CD8-positive, alpha-beta memory T cell (primary cell): ENCODE data around the gene HJURP. TPM values are rescaled to one million over a fixed set of nuclear protein-coding genes. Genes with fewer than 3 reads are reported as not detected.

Experiments
- CTCF ChIA-PET: fragments of 350-600 bp; sonication (Branson Sonifier 250); formaldehyde crosslinking; loops from one replicate; lab custom pipeline; 2021; ENCODE audit warnings: antibody characterized with exemption; lab: Charles Lee
- POLR2A ChIA-PET: fragments of 350-600 bp; sonication (Branson Sonifier 250); formaldehyde crosslinking; loops from one replicate; lab custom pipeline; 2021; ENCODE audit warnings: antibody characterized with exemption; lab: Charles Lee
- DNase-seq, 5 donors: peaks; one replicate each; pipeline versions ENCODE4 v3.0.0 to v3.0.0-alpha.2; 2020 to 2022; ENCODE audit warnings: mixed read lengths in 1 of 5
- H3K27ac ChIP-seq: one replicate; pipeline ENCODE4 v1.7.0; 2013; ENCODE audit warnings: low read depth, mild to moderate bottlenecking, low read length, moderate library complexity
- H3K27me3 ChIP-seq: 2 replicates; pipeline ENCODE4 v1.7.0; 2013; ENCODE audit warnings: low read length, mild to moderate bottlenecking; ENCODE audit not compliant: insufficient read depth, poor library complexity, severe bottlenecking
- H3K36me3 ChIP-seq: 2 replicates; pipeline ENCODE4 v1.7.0; 2013; ENCODE audit warnings: mild to moderate bottlenecking, low read length, moderate library complexity; ENCODE audit not compliant: insufficient read depth
- H3K4me1 ChIP-seq: 2 replicates; pipeline ENCODE4 v1.7.0; 2013; ENCODE audit warnings: mild to moderate bottlenecking, low read length, moderate library complexity; ENCODE audit not compliant: insufficient read depth
- H3K4me3 ChIP-seq: 2 replicates; pipeline ENCODE4 v1.7.0; 2013; ENCODE audit warnings: mild to moderate bottlenecking, low read length
- H3K9me3 ChIP-seq: 2 replicates; pipeline ENCODE4 v1.7.0; 2013; ENCODE audit warnings: mild to moderate bottlenecking, low read length
- H3K27ac Mint-ChIP-seq, 8 donors: one replicate each; pipeline ENCODE4 v1.8.0; 2020 to 2021; ENCODE audit warnings: mixed read lengths in 8 of 8, mild to moderate bottlenecking in 6 of 8, inconsistent platforms in 3 of 8, moderate library complexity in 3 of 8
- H3K27me3 Mint-ChIP-seq, 2 donors: one replicate each; pipeline ENCODE4 v1.8.0; 2020 to 2021; ENCODE audit warnings: mixed read lengths in 2 of 2, mild to moderate bottlenecking in 1 of 2, moderate library complexity in 1 of 2
- H3K36me3 Mint-ChIP-seq, 3 donors: one replicate each; pipeline ENCODE4 v1.8.0; 2020 to 2021; ENCODE audit warnings: mixed read lengths in 3 of 3, inconsistent platforms in 1 of 3, mild to moderate bottlenecking in 1 of 3
- H3K4me1 Mint-ChIP-seq, 3 donors: one replicate each; pipeline ENCODE4 v1.8.0; 2020 to 2021; ENCODE audit warnings: mixed read lengths in 3 of 3, inconsistent platforms in 1 of 3, mild to moderate bottlenecking in 1 of 3
- H3K4me3 Mint-ChIP-seq, 7 donors: one replicate each; pipeline ENCODE4 v1.8.0; 2020 to 2021; ENCODE audit warnings: mixed read lengths in 7 of 7, mild to moderate bottlenecking in 6 of 7, moderate library complexity in 4 of 7, inconsistent platforms in 2 of 7
- H3K9me3 Mint-ChIP-seq, 5 donors: one replicate each; pipeline ENCODE4 v1.8.0; 2020 to 2022; ENCODE audit warnings: mixed read lengths in 5 of 5, mild to moderate bottlenecking in 3 of 5, moderate library complexity in 2 of 5, inconsistent platforms in 1 of 5
- polyA plus RNA-seq: library from polyadenylated mRNA; unstranded; fragments of 300-500 nt; fragmentation: Illumina TruSeq; gene quantifications from one replicate; pipeline ENCODE4 v1.2.3, GENCODE V29; 2021
- total RNA-seq, 2 experiments: library from RNA; stranded (reverse); gene quantifications; one replicate each; pipeline ENCODE4 v1.2.3, GENCODE V29; 2021

HJURP gene
- total and polyA plus RNA-seq, 3 experiments from 2014 or later, result 37.9 to 41.2 TPM; not detected in 1

DNA sequence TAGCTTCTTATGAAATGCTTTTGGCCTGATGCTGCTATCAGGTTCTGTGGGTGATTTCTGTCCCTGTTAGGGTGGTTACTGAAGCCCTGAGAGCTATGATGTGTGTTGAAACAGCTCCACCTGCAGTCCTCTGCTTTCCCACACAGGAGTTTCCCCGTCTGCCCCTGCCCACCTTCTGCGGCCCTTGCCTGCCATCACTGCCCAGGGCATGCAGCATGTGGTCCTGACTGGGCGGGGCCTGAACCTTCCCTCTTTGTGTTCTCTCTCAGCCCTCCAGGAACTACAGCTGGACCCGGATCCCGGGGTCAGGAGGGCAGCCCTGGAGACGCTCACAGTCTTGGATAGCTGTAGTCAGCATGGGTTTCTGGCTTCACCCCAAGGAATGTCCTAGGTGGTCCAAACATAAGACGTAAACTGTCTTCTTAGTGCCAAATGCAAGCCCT lies 21.4 kb downstream of the HJURP start:
- no peaks in the 10 kb centered on the region for H3K9me3 Mint-ChIP-seq
- ChIA-PET CTCF (interaction anchor here (1.3 kb wide), 1 partner anchor 15 kb away, joined by 3 read pairs; no protein-coding TSS in a partner anchor), POLR2A (no interaction called here)
- no peak overlapping the region for H3K27ac ChIP-seq
- H3K36me3 ChIP-seq, result no peaks in the 10 kb centered on the region
- no peak overlapping the region for H3K27ac Mint-ChIP-seq
- H3K4me1 ChIP-seq, result no peaks in the 10 kb centered on the region
- peaks cover 0 to 4% (median 0%) of the 10 kb centered on the region in 3 donors for H3K4me1 Mint-ChIP-seq
- H3K4me3 Mint-ChIP-seq, result no peak overlapping the region
- no peak overlapping the region for H3K4me3 ChIP-seq
- DNase-seq, result peak in 1 of 5 donors; percentile 5
- no peaks in the 10 kb centered on the region for H3K36me3 Mint-ChIP-seq
- H3K27me3 ChIP-seq, result no peaks in the 10 kb centered on the region
- H3K27me3 Mint-ChIP-seq, result peaks cover 0 to 1% of the 10 kb centered on the region in 2 donors
- H3K9me3 ChIP-seq, result no peaks in the 10 kb centered on the region

DNA sequence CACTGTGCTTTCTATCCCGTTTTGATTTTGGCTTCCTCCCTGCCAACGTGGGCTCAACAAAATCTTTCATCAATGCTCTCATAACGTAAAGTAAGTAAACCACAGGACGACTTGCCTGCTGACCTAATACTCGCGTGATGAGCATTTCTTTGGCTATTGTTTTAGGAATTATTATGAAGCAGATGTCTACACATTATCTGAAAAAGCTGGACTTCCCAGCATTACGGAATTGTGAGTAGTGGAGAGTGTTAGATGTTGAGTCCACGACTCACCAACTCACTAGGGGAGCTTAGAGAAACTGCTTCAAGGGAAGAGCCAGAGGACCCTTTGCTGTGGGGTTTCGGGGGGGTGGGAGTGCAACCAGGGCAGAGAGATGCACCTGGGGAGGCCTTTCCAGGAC lies 21.9 kb downstream of the HJURP start:
- Histone ChIP-seq H3K27me3 (no peaks in the 10 kb centered on the region), H3K27ac (no peak overlapping the region), H3K36me3 (no peaks in the 10 kb centered on the region), H3K4me3 (no peak overlapping the region), H3K4me1 (no peaks in the 10 kb centered on the region), H3K9me3 (no peaks in the 10 kb centered on the region)
- Mint-ChIP-seq H3K27me3 (peaks cover 0 to 1% of the 10 kb centered on the region in 2 donors), H3K9me3 (no peaks in the 10 kb centered on the region), H3K4me1 (peaks cover 0 to 3% (median 0%) of the 10 kb centered on the region in 3 donors), H3K36me3 (no peaks in the 10 kb centered on the region), H3K4me3 (no peak overlapping the region), H3K27ac (no peak overlapping the region)
- POLR2A ChIA-PET, result no interaction called here
- CTCF ChIA-PET, result interaction anchor here (1.3 kb wide), 1 partner anchor 15 kb away, joined by 3 read pairs; no protein-coding TSS in a partner anchor
- peak in 1 of 5 donors; percentile 19 for DNase-seq

DNA sequence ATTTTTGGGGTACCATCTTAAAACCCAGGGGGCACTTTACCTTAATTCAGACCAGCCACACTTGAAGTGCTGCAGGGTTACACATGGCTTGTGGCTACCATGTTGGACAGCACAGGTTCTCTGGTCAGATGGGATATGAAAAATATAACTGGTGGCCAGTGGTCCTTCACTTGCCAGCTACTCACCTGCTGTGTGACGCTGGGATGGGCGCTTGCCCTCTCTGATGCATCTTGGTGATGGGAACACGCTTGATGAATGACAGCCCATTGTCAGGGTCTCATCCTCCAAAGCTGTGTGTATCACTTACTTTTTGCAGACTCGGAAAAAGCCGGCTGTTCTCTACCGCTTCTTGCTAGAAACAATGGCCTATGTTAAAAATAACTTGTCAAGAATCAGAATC lies 22.5 kb downstream of the HJURP start:
- Histone ChIP-seq H3K4me3 (no peak overlapping the region), H3K27me3 (no peaks in the 10 kb centered on the region), H3K4me1 (no peaks in the 10 kb centered on the region), H3K9me3 (no peaks in the 10 kb centered on the region), H3K36me3 (no peaks in the 10 kb centered on the region), H3K27ac (no peak overlapping the region)
- peaks cover 0 to 1% of the 10 kb centered on the region in 2 donors for H3K27me3 Mint-ChIP-seq
- no peak overlapping the region for H3K27ac Mint-ChIP-seq
- H3K9me3 Mint-ChIP-seq, result no peaks in the 10 kb centered on the region
- ChIA-PET CTCF (no interaction called here), POLR2A (no interaction called here)
- no peaks in the 10 kb centered on the region for H3K4me1 Mint-ChIP-seq
- no peaks in the 10 kb centered on the region for H3K36me3 Mint-ChIP-seq
- DNase-seq, result no peak
- no peak overlapping the region for H3K4me3 Mint-ChIP-seq

DNA sequence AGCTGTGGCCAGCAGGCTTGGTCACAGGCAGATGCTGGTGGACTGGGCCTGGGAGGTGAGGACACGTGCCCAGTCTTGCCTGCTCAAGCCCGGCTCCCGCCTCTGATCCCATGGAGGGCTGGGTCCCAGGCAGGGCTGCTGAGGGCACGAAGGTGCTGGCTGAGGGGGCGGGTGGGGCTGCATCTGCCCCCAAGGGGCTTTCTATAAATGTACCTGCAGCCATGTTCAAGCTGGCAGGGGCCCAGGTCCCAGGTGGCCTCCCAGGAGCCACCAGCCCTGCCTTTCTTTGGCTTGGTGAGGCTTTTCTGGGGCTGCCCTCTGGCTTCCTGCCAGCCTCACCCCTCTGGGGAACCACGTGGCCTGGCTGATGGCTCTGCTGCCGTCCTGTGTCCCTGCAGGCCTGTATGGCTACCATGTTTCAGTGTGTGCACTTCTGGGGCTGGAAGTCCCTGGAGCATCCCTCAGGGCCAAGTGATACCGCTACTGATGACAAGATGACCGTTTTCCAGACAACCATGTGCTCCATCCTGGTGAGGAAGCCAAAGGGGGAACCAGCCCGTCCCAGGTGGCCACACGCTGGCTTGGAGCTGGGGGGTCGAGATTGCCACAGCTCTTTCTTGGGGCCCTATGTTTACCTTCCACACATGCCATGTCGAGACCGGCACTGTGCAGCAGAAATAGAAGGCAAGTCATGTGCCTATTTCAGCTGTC lies 23.2 kb downstream of the HJURP start:
- DNase-seq, result peak in 1 of 5 donors; percentile 37
- peaks cover 2 to 3% of the 10 kb centered on the region in 2 donors for H3K27me3 Mint-ChIP-seq
- no peaks in the 10 kb centered on the region for H3K4me1 Mint-ChIP-seq
- POLR2A ChIA-PET, result no interaction called here
- H3K9me3 Mint-ChIP-seq, result no peaks in the 10 kb centered on the region
- CTCF ChIA-PET, result no interaction called here
- no peak overlapping the region for H3K4me3 ChIP-seq
- no peak overlapping the region for H3K27ac ChIP-seq
- no peak overlapping the region for H3K27ac Mint-ChIP-seq
- no peaks in the 10 kb centered on the region for H3K4me1 ChIP-seq
- no peaks in the 10 kb centered on the region for H3K9me3 ChIP-seq
- no peaks in the 10 kb centered on the region for H3K36me3 Mint-ChIP-seq
- H3K36me3 ChIP-seq, result no peaks in the 10 kb centered on the region
- no peak overlapping the region for H3K4me3 Mint-ChIP-seq
- no peaks in the 10 kb centered on the region for H3K27me3 ChIP-seq

DNA sequence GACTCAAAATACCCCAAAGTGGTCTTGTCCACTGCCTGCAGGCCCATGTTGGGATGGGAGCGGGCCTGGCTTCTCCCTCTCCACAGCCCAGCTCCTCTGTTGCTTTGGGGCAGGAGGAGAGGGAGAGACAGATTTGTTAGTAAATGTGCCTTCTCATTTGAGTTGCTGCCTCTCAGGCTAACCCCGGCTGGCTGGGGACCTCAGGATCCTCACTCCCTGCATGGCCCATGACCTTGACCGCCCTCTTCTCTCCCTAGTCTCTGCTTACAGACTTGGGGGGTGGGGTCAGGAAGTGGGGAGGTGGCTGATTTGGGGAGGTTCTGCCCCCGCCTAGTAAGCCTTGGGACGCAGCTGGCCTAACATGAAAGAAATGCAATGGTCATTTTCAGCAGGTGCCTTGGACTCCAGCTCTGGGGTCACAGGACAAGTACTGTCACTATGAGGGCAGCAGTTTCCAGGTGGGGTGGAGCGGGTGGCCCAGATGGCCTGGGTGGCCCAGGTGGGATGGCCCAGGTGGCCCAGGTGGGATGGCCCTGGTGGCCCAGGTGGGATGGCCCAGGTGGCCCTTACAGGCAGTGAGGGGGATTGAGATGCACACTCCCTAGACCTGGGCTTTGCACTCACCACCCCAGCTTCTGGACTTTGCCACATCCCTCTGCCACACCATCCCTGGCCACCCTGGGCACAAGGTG lies 24.1 kb downstream of the HJURP start:
- peaks cover 0 to 2% (median 0%) of the 10 kb centered on the region in 5 donors for H3K9me3 Mint-ChIP-seq
- no peak overlapping the region for H3K4me3 ChIP-seq
- H3K4me1 Mint-ChIP-seq, result no peaks in the 10 kb centered on the region
- POLR2A ChIA-PET, result no interaction called here
- H3K9me3 ChIP-seq, result no peaks in the 10 kb centered on the region
- peaks cover 4 to 7% of the 10 kb centered on the region in 2 donors for H3K27me3 Mint-ChIP-seq
- H3K4me3 Mint-ChIP-seq, result no peak overlapping the region
- no peaks in the 10 kb centered on the region for H3K27me3 ChIP-seq
- H3K36me3 ChIP-seq, result no peaks in the 10 kb centered on the region
- DNase-seq, result peak in 1 of 5 donors; percentile 39
- CTCF ChIA-PET, result no interaction called here
- no peaks in the 10 kb centered on the region for H3K4me1 ChIP-seq
- no peak overlapping the region for H3K27ac ChIP-seq
- H3K36me3 Mint-ChIP-seq, result no peaks in the 10 kb centered on the region
- H3K27ac Mint-ChIP-seq, result no peak overlapping the region

DNA sequence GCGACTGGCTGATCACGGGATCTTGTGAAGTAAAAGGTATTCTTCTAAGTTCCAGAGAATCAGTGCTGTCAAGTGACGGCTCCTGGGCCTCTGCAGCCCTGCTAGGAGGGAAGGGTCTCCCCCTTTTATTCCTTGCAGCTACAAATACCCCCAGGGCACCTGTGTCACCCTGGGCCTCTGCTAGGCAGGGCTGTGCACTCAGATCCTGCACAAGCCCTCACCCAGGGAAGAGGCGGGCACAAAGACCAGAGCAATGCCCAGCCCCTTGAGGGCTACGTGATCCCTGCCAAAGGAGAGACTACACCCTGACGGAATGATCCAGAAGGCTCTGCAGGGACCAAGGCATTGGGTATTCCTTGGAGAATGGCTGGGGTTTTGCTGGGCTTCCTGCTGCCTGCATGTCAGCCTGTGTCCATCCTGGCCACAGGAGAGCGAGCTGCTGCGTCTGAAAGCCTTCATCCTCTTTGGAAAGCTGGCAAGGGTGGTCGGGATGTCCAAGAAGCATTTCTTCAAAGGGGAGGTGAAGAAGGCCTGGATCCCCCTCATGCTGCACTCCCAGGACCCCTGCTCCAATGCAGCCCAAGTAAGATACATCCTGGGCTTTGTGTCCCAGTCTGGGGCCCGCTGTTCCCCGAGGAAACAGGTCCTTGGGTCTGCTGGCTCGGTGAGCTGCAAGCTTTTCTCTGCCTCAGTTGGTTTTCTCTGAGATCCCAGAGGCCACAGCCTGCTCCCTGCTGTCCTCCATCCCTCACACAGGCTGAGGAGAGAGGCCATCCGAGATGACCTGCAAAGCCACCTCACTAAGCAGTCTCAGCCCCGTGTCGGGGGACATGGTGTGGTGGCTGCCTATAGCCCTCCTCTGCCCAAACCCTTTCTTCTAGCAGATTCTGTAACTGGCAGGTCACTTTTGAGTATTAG lies 24.9 kb downstream of the HJURP start:
- Mint-ChIP-seq H3K9me3 (peaks cover 0 to 2% (median 0%) of the 10 kb centered on the region in 5 donors), H3K4me3 (no peak overlapping the region), H3K36me3 (no peaks in the 10 kb centered on the region), H3K27me3 (peaks cover 4 to 9% of the 10 kb centered on the region in 2 donors), H3K4me1 (no peaks in the 10 kb centered on the region), H3K27ac (no peak overlapping the region)
- Histone ChIP-seq H3K4me3 (no peak overlapping the region), H3K9me3 (no peaks in the 10 kb centered on the region), H3K27me3 (no peaks in the 10 kb centered on the region), H3K4me1 (no peaks in the 10 kb centered on the region), H3K27ac (no peak overlapping the region), H3K36me3 (no peaks in the 10 kb centered on the region)
- POLR2A ChIA-PET, result no interaction called here
- CTCF ChIA-PET, result no interaction called here
- DNase-seq, result peak in 1 of 5 donors; percentile 20

DNA sequence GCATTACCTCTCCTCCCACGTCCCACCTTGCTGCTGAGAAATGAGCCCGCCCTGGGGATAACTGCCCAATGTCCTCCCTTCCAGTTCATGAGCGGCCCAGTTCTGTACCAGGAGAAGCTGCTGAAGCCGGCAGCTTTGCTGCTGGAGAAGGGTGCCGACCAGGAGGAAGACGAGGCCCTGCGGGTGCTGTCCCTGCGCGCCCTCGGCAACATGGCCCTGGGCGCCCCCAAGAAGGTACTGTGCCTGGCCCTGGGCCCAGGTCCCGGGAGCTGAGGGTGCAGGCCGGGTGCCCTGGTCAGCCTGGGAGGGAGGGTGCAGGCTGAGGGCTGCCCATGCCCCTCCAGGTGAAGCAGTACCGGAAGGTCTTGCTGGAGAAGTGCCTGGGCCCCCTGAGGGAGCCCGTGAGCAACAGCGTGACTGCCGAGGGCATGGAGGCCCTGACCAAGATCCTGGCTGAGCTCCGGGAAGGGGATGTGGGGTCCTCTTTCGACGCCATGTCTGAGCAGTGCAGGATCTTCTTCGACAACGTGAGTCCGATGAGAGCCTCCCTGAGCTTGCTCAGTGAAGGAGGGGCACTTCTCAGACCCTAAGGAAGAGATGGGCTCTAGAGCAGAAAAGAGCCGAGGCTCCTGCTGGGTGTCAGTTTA lies 25.7 kb downstream of the HJURP start:
- ChIA-PET POLR2A (no interaction called here), CTCF (no interaction called here)
- H3K27me3 Mint-ChIP-seq, result peaks cover 4 to 9% of the 10 kb centered on the region in 2 donors
- Histone ChIP-seq H3K36me3 (no peaks in the 10 kb centered on the region), H3K4me1 (no peaks in the 10 kb centered on the region), H3K9me3 (no peaks in the 10 kb centered on the region), H3K27ac (no peak overlapping the region), H3K27me3 (no peaks in the 10 kb centered on the region), H3K4me3 (no peak overlapping the region)
- peaks cover 0 to 2% (median 0%) of the 10 kb centered on the region in 5 donors for H3K9me3 Mint-ChIP-seq
- no peak overlapping the region for H3K27ac Mint-ChIP-seq
- H3K36me3 Mint-ChIP-seq, result no peaks in the 10 kb centered on the region
- H3K4me1 Mint-ChIP-seq, result no peaks in the 10 kb centered on the region
- H3K4me3 Mint-ChIP-seq, result no peak overlapping the region
- DNase-seq, result peak in 1 of 5 donors; percentile 28
